CD14-positive monocyte (primary cell): ENCODE data around the gene ARFGEF3. TPM values are rescaled to one million over a fixed set of nuclear protein-coding genes. Genes with fewer than 3 reads are reported as not detected.

ENCODE experiments used
- DNase-seq, 3 donors: peaks; one replicate each; pipeline ENCODE4 v3.0.0-alpha.2; 2011 to 2022
- H2AFZ ChIP-seq: 2 replicates; pipeline ENCODE4 v1.6.0; 2012; ENCODE audit warnings: mild to moderate bottlenecking, low read depth, low read length, inconsistent platforms; ENCODE audit not compliant: insufficient read depth, poor library complexity, severe bottlenecking
- H3K27ac ChIP-seq, 2 donors: 1 replicate in 1 of 2; 2 replicates in 1 of 2; pipeline ENCODE4 v1.5.1; 2012 to 2013; ENCODE audit warnings: low read length in 2 of 2, control low read depth in 1 of 2, inconsistent platforms in 1 of 2, low read depth in 1 of 2, mild to moderate bottlenecking in 1 of 2
- H3K27me3 ChIP-seq, 2 donors: one replicate each; pipeline versions ENCODE4 v1.6.0 to v1.6.1; 2011 to 2013; ENCODE audit warnings: low read length in 2 of 2; ENCODE audit not compliant: control insufficient read depth in 2 of 2, insufficient read depth in 2 of 2
- H3K36me3 ChIP-seq, 2 donors: replicated peaks in 1 of 2; 1 replicate in 1 of 2; 2 replicates in 1 of 2; pipeline versions ENCODE4 v1.5.1 to v1.6.1; 2012 to 2013; ENCODE audit warnings: low read length in 2 of 2, control low read depth in 1 of 2, inconsistent platforms in 1 of 2, mild to moderate bottlenecking in 1 of 2; ENCODE audit not compliant: insufficient read depth in 2 of 2, control insufficient read depth in 1 of 2
- H3K4me1 ChIP-seq, 2 donors: 1 replicate in 1 of 2; 2 replicates in 1 of 2; pipeline versions ENCODE4 v1.5.1 to v1.6.1; 2012 to 2013; ENCODE audit warnings: low read length in 2 of 2, control low read depth in 1 of 2, inconsistent platforms in 1 of 2, mild to moderate bottlenecking in 1 of 2, moderate library complexity in 1 of 2; ENCODE audit not compliant: insufficient read depth in 2 of 2, control insufficient read depth in 1 of 2
- H3K4me2 ChIP-seq: replicated peaks from 2 replicates; pipeline ENCODE3; 2012; ENCODE audit warnings: low read length, moderate library complexity, mild to moderate bottlenecking; ENCODE audit not compliant: poor library complexity, severe bottlenecking; ENCODE audit errors: extremely low read depth
- H3K4me3 ChIP-seq, 3 experiments: fragments of 200-600 bp in 1 of 3; sonication (generic) in 1 of 3; replicated peaks in 1 of 3; 1 replicate in 2 of 3; 2 replicates in 1 of 3; pipeline ENCODE4 v1.5.1; 2011 to 2013; ENCODE audit warnings: low read length in 3 of 3, mild to moderate bottlenecking in 3 of 3, control low read depth in 2 of 3, low read depth in 2 of 3, inconsistent platforms in 1 of 3, moderate library complexity in 1 of 3
- H3K79me2 ChIP-seq: 2 replicates; pipeline ENCODE4 v1.6.0; 2012; ENCODE audit warnings: mild to moderate bottlenecking, control low read depth, inconsistent platforms, low read length, moderate library complexity; ENCODE audit not compliant: insufficient read depth
- H3K9ac ChIP-seq: 2 replicates; pipeline ENCODE4 v1.6.0; 2017; ENCODE audit warnings: low read length, mild to moderate bottlenecking; ENCODE audit not compliant: insufficient read depth, poor library complexity, severe bottlenecking
- H3K9me3 ChIP-seq, 2 donors: replicated peaks in 1 of 2; 1 replicate in 1 of 2; 2 replicates in 1 of 2; pipeline versions ENCODE4 v1.5.1 to v1.6.1; 2012 to 2013; ENCODE audit warnings: low read length in 2 of 2, control low read depth in 1 of 2; ENCODE audit not compliant: control insufficient read depth in 1 of 2, insufficient read depth in 1 of 2
- H4K20me1 ChIP-seq: 2 replicates; pipeline ENCODE4 v1.6.0; 2012; ENCODE audit warnings: mild to moderate bottlenecking, low read length, control low read depth, moderate library complexity; ENCODE audit not compliant: insufficient read depth
- H3K27ac Mint-ChIP-seq, 7 donors: one replicate each; pipeline ENCODE4 v1.8.0; 2020; ENCODE audit warnings: mild to moderate bottlenecking in 7 of 7, mixed read lengths in 7 of 7, moderate library complexity in 6 of 7, inconsistent platforms in 2 of 7
- H3K27me3 Mint-ChIP-seq, 3 donors: one replicate each; pipeline ENCODE4 v1.8.0; 2021 to 2022; ENCODE audit warnings: low read depth in 3 of 3, mild to moderate bottlenecking in 3 of 3, mixed read lengths in 3 of 3, moderate library complexity in 3 of 3, inconsistent platforms in 1 of 3
- H3K36me3 Mint-ChIP-seq, 2 donors: one replicate each; pipeline ENCODE4 v1.8.0; 2020; ENCODE audit warnings: mixed read lengths in 2 of 2, inconsistent platforms in 1 of 2, mild to moderate bottlenecking in 1 of 2
- H3K4me1 Mint-ChIP-seq: one replicate; pipeline ENCODE4 v1.8.0; 2020; ENCODE audit warnings: mild to moderate bottlenecking, mixed read lengths
- H3K4me3 Mint-ChIP-seq, 2 donors: one replicate each; pipeline ENCODE4 v1.8.0; 2020; ENCODE audit warnings: mild to moderate bottlenecking in 2 of 2, mixed read lengths in 2 of 2, moderate library complexity in 1 of 2
- H3K9me3 Mint-ChIP-seq, 7 donors: one replicate each; pipeline ENCODE4 v1.8.0; 2020 to 2022; ENCODE audit warnings: mixed read lengths in 7 of 7, mild to moderate bottlenecking in 6 of 7, moderate library complexity in 6 of 7, inconsistent platforms in 2 of 7
- CTCF ChIP-seq: fragments of 200-600 bp; IDR thresholded peaks from one replicate; pipeline ENCODE4 v1.8.0; 2022; ENCODE audit warnings: antibody characterized with exemption, mild to moderate bottlenecking
- WGBS: methylation state at CpG from one replicate; pipeline ENCODE4 v1.1.5; 2013; ENCODE audit warnings: missing lambda C conversion rate; ENCODE audit not compliant: insufficient coverage; 5-methylcytosine and 5-hydroxymethylcytosine counted together
- intact Hi-C, 2 donors: fragments of 100-400 bp; cut with micrococcal nuclease; formaldehyde crosslinking; loops; one replicate each; pipeline versions ENCODE4 v1.15.0 to v1.15.1; 2023
- polyA plus RNA-seq, 3 donors: library from polyadenylated mRNA; depleted of rRNA in 1 of 3; unstranded in 2 of 3; stranded (reverse) in 1 of 3; fragments of 300-500 nt in 2 of 3; fragments of >200 nt in 1 of 3; fragmentation: Illumina TruSeq in 2 of 3; gene quantifications; 1 replicate in 2 of 3; 2 replicates in 1 of 3; pipeline ENCODE4 v1.2.3, GENCODE V29; 2012 to 2021

The ARFGEF3 gene
- polyA plus RNA-seq, 3 donors = not detected

- TF ChIP-seq CTCF = no peak
- Histone ChIP-seq H3K9me3 (no peaks in the 10 kb centered on the region), H3K27ac (no peak overlapping the region), H3K4me1 (no peaks in the 10 kb centered on the region), H3K79me2 (no peaks in the 10 kb centered on the region), H3K4me3 (no peak overlapping the region), H3K4me2 (no peak overlapping the region), H3K9ac (no peak overlapping the region), H3K27me3 (no peaks in the 10 kb centered on the region), H3K36me3 (no peaks in the 10 kb centered on the region), H2AFZ (no peak overlapping the region), H4K20me1 (no peaks in the 10 kb centered on the region)
- intact Hi-C loops = no loop called here
- Mint-ChIP-seq H3K9me3 (no peaks in the 10 kb centered on the region), H3K4me1 (no peaks in the 10 kb centered on the region), H3K4me3 (no peak overlapping the region), H3K36me3 (no peaks in the 10 kb centered on the region), H3K27ac (no peak overlapping the region), H3K27me3 (peaks cover 0 to 8% (median 2%) of the 10 kb centered on the region in 3 donors)
- WGBS = 100% methylated on average over 1 of the region's 3 CpGs
- DNase-seq = no peak
Measured at GRCh38 chr6:138246650-138247440, 85.1 kb downstream of the ARFGEF3 start.

- no peak for TF ChIP-seq CTCF
- no peaks in the 10 kb centered on the region for H3K27me3 ChIP-seq
- H3K9me3 ChIP-seq = no peaks in the 10 kb centered on the region
- Mint-ChIP-seq H3K9me3 (no peaks in the 10 kb centered on the region), H3K4me1 (no peaks in the 10 kb centered on the region), H3K27me3 (peaks cover 0 to 8% (median 2%) of the 10 kb centered on the region in 3 donors), H3K36me3 (no peaks in the 10 kb centered on the region), H3K4me3 (no peak overlapping the region), H3K27ac (no peak overlapping the region)
- no peak for DNase-seq
- no peaks in the 10 kb centered on the region for H3K79me2 ChIP-seq
- no peak overlapping the region for H3K27ac ChIP-seq
- H3K9ac ChIP-seq = no peak overlapping the region
- no peak overlapping the region for H2AFZ ChIP-seq
- no peaks in the 10 kb centered on the region for H3K4me1 ChIP-seq
- H3K4me2 ChIP-seq = no peak overlapping the region
- no peaks in the 10 kb centered on the region for H3K36me3 ChIP-seq
- no peaks in the 10 kb centered on the region for H4K20me1 ChIP-seq
- no peak overlapping the region for H3K4me3 ChIP-seq
- 95% methylated on average over 6 of the region's 7 CpGs for WGBS
- intact Hi-C loops = no loop called here
Measured at GRCh38 chr6:138248011-138248410, 86.3 kb downstream of the ARFGEF3 start.
